ENCODE data around the gene LMTK2. TPM values are rescaled to one million over a fixed set of nuclear protein-coding genes. Genes with fewer than 3 reads are reported as not detected.
A peak's percentile ranks its signal among the peaks of the same experiment; 100 is the strongest.

The LMTK2 gene
- polyA plus RNA-seq, 1 donor: 8.3 TPM

DNA sequence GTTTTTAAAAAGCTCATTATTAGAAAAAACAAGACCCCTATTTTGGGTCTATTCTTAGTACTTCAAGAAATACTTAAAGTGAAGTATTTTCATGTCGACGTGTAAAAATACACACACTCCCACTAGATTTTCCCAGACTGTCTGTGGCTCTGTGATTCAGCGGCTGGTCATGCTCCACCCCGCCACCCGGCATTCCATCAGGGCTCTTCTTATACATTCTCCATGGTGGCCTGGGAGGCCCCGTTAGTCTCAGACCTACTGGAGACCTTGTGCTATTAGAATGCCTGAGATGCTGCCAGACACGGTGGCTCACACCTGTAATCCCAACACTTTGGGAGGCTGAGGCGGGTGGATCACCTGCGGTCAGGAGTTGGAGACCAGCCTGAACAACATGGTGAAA lies 132.3 kb downstream of the LMTK2 start:
- DNase-seq: no peak

DNA sequence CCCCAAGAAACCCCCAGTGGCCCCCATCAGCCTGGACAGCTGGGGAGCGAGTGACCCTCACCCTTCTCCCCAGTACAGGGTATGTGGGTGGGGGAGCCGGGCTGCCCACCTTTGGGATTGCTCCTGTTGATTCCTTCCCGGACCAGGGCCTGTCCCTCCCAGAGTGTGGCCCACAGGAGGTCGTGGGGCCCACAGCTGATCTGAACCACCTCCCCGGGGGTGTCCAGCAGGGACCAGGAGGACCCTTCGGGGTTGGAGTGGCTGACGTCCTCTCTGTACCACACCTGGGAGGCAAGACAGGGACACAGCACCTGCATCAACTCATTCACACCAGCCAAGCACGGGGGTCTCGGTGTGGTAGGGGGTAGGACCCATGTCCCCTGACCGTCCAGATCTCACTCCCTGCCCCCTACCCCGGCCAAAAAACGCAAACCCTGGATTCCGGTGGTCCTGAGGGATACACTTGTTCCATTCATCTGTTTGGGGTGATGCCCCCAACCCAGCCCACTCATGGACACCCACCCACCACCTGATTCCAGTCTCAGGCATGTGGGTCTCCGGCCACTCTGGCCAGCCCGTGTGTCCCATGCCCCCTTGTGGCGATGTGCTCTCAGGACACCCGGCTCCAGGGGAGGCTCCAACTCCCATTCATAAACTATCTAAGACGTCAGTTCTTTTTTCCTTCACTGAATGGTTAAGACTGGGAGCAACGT lies 134.5 kb downstream of the LMTK2 start:
- DNase-seq: no peak

DNA sequence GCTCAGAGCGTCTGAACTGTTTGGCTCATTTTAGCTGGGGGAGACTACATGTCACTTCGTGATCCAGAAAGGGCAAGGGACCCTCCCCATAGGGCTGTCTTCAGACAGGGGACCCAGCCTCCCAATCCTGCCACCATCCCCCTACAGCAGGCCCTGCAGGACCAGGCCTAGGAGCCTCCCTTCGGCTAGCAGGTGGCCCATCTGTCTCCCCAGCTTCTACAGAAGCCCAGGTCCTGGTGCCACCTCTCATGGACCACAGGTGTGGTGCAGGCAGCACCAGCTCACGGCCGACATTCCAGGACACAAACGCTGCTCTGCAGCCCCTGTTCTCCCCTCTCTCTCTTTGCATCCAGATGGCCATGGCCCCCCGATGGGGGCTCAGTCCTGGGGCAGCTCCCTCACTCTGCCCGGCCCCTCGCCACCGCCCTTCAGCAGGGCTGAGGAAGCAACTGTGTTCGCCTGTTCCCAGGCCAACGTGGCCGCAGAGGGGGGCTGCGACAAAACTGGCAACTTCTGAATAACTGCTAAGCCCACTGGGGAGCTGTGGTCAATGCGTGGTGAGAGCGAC lies 135.1 kb downstream of the LMTK2 start:
- DNase-seq: no peak

DNA sequence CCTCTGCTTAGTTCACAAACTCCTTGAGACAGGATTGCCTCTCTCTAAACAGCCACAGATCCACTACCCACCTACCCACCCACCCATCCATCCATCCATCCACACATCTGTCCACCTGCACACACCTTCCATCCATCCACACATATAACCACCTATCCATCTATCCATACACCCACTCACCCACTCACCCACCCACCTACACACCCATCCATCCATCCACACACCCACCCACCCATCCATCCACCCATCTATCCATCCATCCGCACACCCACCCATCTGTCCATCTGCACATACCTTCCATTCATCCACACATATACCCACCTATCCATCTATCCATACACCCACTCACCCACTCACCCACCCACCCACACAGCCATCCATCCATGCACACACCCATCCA lies 135.7 kb downstream of the LMTK2 start:
- no peak for DNase-seq

DNA sequence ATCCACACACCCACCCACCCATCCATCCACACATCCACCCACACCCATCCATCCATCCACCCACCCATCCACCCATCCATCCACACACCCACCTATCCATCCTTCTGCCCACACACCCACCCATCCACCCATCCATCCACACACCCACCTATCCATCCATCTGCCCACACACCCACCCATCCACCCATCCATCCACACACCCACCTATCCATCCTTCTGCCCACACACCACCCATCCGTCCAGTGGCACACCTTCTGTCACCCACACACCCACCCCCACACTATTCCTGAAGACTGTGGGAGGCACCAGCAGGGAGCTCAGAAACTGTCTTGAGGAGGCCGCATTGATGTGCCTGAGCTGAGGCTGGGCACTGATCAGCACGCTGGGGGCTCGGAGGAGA lies 136.3 kb downstream of the LMTK2 start:
- no peak for DNase-seq

DNA sequence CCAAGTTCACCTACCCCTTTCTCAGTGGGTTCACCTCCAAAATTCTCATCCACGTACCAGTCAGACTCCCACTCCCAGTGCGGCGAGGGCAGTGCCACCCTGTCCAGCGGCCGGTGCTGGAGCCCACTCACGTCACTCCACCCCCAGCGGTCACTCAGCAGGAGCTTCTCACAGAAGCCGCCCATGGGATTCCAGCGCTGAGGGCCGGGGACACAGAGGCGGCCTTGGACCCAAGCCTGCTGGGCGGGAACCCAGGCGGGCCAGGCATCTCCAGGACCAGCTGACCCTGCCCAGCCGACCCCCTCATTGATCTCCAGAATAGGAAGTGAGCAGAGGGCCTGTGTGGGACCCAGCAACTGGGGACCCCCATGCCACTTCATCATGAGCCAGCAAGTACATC lies 138.2 kb downstream of the LMTK2 start:
- no peak for DNase-seq

DNA sequence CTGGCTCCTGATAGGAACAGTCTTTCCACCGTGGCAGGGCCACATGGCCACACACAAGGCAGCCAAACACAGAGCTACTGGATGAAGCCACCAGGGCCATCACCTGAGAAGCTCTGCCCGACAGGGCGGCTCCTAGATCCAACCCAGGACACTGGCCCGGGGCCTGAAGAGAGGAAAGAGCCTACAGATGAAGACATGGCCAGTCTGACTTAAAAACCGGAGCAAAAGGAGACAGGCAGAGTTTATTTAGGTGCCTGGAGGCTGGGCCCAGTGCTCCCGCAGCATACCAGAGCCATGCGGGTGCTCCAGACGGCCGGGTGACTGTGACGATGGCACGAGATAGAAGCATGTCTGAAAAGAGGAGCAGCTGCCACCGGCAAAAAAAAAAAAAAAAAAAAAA lies 141.5 kb downstream of the LMTK2 start:
- no peak for DNase-seq

DNA sequence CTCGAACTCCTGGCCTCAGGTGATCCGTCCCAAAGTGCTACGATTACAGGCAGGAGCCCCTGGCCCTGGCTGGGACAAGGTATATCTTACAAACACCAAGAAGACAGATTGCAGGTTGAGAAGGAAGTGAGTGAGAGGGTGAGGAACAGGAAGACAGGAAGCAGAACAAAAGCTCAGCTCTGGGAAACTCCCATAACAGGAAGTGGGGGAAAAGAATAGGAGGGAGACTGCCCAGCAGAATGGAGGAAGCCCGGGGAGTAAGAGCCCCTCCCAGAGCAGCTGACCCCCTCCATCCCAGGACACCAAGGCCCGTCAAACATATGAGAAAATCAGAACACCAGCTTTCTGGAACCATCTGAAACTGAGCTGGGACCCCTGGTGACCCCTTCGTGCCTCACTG lies 142.4 kb downstream of the LMTK2 start:
- DNase-seq: no peak

DNA sequence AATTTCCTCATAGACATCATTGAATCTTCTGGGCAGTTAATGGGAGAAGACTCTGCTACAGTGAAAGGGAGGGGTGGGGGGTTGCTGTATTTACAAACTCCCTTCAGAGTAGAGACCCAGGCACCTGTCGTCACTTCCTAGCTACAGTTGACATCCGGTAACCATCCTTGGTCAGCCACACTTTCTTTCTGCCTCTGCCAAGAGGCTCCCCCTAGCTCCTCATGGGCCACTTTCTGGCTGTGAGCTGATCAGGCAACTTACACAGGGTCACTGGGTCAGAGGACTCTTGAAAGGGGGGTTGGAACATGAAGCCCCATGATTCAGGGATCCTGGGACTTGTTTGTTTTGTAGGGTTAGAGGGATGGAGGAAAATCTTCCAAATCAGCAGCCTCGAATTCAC lies 144.1 kb downstream of the LMTK2 start:
- DNase-seq: no peak

DNA sequence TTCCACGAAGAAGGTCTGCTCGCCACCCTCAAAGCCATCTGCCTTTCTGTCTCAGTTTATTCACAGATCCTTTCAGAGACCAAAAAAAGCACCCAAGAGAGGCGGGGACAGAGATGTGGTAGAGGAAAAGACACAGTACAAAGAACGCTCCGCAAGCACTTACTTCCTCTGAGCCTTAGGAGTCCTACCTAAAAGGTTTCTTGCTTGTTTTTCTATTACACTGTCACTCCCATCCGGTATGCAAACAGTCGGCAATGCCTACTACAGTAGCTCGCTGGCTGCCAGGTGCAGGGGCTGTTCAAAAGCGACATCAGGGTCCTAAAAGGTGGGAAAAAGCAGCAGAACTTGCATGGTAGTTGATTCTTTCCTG lies 144.6 kb downstream of the LMTK2 start:
- DNase-seq: no peak

DNA sequence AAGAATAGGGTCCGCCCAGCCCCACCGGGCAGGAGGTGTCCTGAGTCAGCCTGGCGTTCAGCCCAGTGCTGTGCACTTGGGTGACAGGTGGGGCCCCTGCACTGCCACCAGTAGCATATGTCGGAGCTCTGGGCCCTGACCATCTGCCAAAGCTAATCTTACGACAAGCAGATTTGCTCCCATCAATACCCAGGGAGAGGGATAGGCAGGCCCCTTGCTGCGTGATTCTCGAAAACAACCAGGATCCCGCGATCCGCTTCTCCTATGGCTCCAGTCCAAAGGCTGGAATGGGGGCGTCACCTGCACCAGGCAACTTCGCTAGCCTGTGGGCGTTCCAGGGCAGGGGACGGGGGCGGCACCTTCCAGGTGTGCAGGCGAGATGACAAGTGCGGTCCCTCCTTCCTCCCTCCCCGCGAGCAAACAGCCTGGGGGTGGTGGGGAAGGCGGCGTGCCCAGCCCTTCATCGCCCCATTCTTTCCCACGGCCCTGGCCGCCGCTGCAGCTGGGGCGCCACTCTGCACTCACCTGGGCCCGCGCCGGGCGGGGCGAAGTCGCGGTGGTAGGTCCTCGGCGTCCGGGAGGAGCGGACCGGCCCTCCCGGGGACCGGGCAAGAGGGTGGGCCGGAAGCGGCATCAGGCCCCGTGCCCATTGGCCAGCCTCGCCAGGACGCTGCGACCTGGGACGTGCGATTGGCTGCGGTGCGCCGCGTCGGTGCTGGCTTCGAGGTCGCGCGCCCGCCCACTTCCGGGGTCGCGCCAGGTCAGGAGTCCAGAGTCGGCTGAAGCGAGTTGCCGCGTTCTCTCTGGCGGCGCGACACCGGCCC lies 145.2 kb downstream of the LMTK2 start, which contains the start of gene TECPR1:
Gene TECPR1, minus strand, starts transcription at position 632 of the 824 bp plus-strand sequence. CDS start 6,086 bp downstream, outside the sequence.
- peak; percentile 93 for DNase-seq

DNA sequence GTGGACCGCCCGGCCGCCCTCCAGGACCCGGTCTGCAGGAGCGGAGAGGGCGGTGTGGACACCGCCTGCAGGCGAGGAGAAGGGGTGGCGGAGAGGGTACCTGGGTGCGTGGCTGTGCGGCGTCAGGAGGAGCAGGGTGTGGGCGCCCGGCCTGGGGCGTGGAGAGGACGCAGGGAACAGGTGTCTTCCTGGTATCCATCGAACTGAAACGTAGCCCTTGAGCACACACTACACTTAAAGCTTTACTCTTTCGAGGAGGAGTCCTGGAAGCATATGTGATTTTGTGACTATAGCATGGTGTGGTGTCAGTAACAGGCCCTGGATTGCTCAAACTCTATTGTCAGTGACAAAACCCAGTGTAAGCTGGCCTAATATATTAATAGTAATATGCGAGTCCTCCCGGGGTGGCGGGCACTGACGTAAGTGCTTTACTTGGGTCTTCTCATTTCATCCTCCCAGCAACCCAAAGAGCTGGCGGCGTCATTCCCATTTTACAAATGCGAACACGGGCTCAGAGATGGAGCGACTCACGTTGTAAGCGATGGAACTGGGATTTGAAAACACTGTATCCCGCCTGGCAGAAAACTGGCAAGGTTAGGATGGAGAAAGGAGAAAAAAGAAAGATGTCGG lies 145.9 kb downstream of the LMTK2 start:
- peak; percentile 19 for DNase-seq

DNA sequence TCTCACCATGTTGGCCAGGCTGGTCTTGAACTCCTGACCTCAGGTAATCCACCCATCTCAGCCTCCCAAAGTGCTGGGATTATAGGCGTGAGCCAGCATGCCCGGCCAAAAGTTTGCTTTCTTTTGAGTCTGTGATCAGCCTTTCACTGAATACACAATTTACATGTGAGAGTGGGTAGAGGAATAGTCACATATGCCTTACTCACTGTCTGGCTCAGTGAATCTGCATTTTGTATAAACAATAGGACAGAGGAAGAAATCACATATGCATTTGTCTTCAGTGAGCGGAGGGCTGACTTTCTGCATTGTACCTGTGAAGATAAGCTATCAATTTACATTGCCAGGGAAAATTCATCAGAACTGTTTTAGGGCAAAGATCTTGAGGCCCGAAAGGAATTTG lies 147.9 kb downstream of the LMTK2 start:
- no peak for DNase-seq

DNA sequence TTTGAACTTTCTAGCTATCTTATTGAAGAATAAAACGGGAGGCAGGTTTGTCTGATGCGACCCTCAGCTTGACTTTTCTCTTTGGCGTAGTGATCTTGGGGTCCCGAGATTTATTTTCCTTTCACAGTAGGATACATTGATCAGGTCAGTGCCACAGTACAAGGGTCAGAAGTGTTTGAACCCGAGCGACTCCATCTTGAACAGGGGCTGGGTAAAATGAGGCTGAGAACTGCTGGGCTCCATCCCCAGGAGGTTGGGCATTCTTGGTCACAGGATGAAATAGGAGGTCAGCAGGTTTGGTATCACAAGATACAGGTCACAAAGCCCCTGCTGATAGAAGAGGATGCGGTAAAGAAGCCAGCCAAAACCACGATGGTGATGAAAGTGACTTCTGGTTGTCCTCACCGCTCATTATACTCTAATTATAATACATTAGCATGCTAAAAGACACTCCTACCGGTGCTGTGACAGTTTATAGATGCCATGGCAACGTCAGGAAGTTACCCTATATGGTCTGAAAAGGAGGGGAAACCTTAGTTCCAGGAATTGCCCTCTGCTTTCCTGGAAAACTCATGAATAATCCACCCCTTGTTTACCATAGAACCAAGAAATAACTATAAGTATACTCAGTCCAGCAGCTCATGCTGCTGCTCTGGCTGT lies 148.4 kb downstream of the LMTK2 start:
- DNase-seq: no peak

DNA sequence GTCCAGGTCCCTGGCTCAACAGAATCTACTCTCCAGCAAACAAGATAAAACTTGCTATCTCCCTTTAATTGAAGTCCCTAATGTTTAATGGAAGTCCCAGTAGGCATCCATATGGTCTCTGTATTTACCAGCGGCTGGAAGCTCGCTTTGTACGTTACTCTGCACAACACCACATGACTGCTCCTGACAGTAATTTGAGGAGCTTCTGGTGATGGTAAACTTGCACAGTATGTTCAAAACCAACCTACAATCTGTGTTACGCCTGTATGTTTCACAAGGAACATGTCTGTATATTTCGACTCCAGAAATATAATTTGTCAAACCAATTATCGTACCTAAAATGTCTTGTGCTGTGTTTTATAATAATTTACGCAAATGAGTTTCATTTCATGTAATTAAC lies 149.8 kb downstream of the LMTK2 start:
- DNase-seq: no peak

DNA sequence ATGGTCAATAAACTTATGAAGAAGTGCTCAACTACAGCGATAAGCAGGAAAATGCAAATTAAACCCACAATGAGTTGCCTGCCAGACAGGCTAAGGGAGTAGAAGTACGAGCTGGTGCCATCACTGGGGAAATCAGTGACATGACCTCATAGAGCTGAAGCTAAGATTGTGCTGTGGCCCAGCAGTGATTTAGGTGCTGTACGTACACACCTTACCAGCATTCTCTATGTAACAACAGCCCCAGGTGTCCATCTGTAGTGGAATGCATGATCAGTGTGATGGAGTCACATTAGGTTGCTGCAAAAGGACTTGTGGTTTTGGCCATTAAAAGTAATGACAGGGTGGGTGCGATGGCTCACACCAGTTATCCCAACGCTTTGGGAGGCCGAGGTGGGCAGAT lies 151.0 kb downstream of the LMTK2 start:
- DNase-seq: no peak

Other genes starting within 250 kb of the LMTK2 start
- 11.3 TPM for gene ASNS, start 234.5 kb upstream of the LMTK2 start, polyA plus RNA-seq (ENCODE audit: insufficient read length)
- gene OCM2, start 116.7 kb upstream of the LMTK2 start, polyA plus RNA-seq (ENCODE audit: insufficient read length): not detected
- gene BHLHA15, start 104.6 kb downstream of the LMTK2 start, polyA plus RNA-seq (ENCODE audit: insufficient read length): 0.37 TPM
- 33.3 TPM for gene TECPR1, start 145.4 kb downstream of the LMTK2 start, polyA plus RNA-seq (ENCODE audit: insufficient read length)
- 98.3 TPM for gene BRI3, start 174.8 kb downstream of the LMTK2 start, polyA plus RNA-seq (ENCODE audit: insufficient read length)

Data from hindlimb muscle (tissue), 1 donor.